GM19438 (cell line): ENCODE data around the gene DOCK6.

Experiments used
- ATAC-seq: cut with Tn5 transposase; IDR thresholded peaks from one replicate; pipeline ENCODE4 v1.9.1; 2021; ENCODE audit warnings: low read depth; ENCODE audit not compliant: unreplicated experiment

The DOCK6 gene

GRCh38 chr19:11151181-11151580 lies 111.1 kb downstream of the DOCK6 start:
- ATAC-seq = no peak
